ENCODE measurements around the gene GPX7.
"Not testable (repeated sequence)": the region's sequence is repeated elsewhere in the genome, so short reads cannot be mapped to it uniquely, and the experiment has no call there.

GPX7 gene

GRCh38 chr1:52601991-52602855, at the start of gene GPX7:
TSS of gene GPX7 (plus strand) at chr1:52602371. CDS start at chr1:52602410, 39 bp downstream.
- DNase-seq = peak; percentile 55

- peak; percentile 76 for DNase-seq
Measured at GRCh38 chr1:52552505-52553361, 49.4 kb upstream of the GPX7 start, which contains the start of gene TUT4. TSS of gene TUT4 (minus strand) at chr1:52553092. CDS start at chr1:52526280, 26,812 bp downstream.

DNA sequence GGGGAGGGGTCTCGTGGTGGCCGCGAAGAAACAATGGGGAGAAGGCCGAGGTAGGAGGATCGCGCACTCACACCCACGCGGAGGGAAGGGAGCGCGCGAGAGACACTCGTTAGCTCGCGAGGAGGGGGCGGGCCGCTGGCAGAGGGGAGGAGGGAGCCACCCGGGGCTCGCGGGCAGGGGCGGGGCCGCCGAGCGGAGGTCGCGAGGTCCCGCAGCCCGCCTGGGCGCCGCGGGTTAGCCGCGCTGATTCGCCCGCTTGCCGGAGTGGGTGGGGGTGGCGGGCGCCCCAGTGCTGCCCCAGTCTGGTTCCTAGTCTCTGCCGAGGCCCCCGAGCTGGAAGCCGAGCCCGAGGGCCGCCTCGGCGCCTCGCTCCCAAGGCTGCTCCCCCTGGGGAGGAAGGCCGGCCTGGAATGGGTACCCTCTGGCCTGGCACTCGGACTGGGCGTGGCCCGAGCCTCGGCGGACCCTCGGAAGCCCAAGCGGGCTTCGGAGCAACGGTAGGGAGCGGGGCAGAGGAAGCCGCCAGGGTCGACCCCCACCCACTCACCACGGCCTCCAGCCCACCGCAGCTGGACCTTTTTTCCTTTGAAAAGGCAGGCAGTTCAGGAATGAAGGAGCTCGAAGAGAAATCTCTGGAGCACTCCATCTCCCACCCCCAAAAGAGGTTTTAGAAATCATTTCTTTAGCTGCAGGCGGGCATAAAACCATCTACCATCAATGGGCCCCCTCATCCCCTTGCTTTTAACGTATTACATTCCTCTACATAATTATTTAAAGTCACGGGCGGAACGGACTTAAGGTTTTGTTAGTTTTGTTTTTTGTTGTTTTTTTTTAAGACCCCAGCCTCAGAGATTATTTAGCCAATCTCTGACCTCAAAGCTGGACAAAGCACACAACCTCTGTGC, 48.6 kb upstream of the GPX7 start:
- peak; percentile 89 for DNase-seq

DNA sequence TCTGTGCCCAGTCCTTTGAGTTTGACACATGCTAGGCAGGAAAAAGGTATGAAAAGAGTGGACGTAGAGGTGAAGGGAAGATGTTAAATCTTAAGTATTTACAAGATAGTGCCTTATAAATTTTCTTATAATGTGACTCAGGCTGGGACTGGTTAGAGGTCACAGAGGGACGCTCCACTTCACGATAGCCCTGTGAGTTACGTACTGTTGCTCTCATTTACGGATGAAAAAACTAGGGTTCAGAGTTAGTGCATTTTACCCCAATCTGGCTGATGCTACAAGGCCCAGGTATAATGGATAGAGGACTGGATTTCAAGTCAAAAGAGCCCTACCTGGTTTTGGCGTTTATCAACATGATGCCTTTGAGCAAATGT, 47.9 kb upstream of the GPX7 start:
- no peak for DNase-seq

DNA sequence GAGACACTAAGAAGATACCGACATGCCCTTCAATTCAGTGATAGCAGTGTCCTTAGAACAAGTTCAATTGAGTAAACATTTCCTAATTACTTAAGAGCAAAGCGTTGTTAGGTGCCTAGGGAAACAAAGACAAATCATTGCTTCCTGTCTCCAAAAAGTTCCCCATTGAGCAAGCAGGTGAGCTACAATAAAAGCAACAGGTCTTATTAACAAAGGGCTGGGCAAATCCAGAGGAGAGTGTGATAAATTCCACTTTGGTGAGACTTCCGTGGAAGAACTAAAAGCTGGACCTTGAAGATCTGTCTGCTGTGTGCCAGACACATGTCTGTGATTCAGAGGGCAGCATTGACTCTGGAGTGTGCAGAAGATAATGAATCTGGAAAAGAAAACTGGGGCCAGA, 47.4 kb upstream of the GPX7 start:
- no peak for DNase-seq

DNA sequence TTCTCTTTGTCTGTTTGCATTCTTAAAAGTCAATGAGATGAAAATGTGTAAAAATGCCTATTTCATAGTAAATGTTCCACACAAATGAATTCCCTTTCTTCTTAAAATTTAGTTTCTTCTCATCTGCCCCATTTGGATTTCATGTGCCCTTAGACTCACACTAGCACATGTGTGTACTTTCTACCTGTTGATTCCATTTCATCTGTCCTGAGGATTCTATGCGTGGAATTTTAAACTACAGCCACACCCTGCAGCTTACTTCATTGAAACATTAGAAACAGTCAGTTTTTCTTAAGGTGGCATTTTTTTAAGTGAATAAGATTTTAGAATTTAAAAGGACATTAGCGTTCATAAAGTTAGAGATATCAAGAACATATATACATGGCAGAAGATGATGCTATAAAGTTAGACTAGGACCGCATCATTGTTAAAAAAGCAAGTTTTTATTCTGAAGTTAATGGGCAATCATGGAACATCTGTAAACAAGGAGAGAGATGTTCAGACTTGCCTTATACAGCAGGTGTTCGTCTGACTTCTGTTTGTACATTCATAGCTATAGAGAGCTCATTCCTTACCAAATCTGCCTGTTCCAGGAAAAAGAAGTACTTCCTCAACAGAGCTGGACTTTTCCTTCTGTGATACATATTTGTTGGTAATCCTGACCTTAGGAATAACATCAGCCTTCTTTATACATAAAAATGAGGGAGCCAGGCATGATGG, 45.4 kb upstream of the GPX7 start:
- DNase-seq = no peak

GRCh38 chr1:52558941-52559340, 43.2 kb upstream of the GPX7 start:
- DNase-seq = no peak

GRCh38 chr1:52559875-52560274, 42.3 kb upstream of the GPX7 start:
- no peak for DNase-seq

DNA sequence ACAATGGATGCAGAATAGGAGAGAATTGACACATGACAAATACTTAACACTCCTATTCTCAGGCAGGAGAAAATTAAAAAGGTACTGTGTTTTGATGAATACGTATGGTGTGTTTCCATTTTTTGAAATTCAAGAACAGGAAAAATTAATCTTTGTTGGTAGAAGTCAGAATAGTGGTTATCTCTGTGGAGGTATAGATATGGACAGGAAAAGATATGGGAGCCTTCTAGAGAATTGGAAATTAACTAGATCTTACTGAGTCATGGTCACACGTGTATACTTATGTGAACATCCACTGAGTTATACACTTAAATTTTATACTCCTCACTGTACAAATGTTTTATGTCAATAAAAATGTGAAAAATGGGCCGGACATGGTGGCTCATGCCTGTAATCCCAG, 39.4 kb upstream of the GPX7 start:
- DNase-seq = no peak

DNA sequence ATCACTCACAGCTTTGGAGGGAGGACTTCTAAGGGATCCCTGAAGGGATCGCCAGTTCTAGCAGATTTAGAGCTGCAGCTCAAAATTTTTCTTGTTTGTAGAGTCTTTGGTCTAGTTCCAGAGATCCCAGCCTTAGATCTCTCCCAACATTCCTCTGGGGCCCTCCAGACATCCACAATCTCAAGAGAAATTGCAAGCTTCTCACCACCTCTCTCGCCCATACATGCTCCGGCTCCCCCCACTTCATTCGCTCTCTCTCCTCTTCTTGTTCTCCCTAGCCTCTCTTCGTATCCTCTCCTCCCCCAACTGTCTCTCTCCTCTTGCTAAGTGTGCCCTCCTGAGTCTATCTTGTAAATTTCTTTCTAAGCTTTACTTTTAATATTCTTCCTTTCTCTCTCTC, 34.2 kb upstream of the GPX7 start:
- no peak for DNase-seq

DNA sequence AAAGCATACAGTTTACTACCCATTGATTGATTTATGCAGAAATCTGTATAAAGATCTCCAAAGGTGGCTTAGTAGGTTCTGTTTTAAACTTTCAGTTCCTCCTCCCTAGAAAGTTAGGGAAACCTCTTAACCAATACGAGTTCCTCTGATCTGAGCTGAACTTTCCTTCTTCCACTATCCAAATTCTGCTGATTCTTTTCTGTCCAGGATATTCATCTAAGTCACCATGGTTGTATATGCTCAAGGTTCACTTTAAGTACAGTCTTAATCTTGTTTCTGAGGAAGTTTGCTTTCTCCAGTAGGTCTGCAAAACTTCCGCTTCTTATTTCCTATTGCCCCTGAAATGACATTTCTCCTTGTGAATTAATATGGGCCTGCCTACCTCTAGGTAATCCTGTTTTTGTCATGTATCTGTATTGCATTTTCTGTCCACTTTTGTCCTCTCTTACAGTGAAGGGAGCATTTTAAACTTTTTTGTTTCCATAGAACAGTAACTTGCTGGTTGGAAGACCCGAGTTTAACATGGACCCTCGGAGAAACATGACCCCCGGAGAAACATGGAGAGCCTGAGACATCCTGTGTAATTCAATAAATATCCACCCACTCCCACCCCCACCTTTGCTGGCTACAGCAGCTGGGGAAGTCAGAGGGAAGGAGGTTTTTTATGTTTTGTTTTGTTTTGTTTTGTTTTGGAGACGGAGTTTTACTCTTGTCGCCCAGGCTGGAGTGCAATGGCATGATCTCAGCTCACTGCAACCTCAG, 32.5 kb upstream of the GPX7 start:
- no peak for DNase-seq

DNA sequence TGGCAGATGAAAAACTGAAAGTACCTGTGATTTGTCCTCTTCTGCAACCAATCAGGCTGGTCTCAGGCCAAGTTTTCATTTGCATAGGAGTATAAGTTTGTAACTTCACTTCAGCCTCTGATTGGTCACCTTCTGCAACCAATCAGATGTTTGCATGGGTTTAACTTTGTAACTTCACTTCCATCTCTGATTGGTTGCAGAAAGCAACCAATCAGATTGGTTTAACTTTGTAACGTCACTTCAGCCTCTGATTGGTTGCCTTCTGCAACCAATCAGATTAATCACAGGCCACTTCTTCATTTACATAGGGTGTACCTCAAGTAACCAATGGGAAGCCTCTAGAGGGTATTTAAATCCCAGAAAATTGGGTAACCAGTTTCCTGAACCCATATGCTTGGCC, 30.4 kb upstream of the GPX7 start:
- DNase-seq = no peak

DNA sequence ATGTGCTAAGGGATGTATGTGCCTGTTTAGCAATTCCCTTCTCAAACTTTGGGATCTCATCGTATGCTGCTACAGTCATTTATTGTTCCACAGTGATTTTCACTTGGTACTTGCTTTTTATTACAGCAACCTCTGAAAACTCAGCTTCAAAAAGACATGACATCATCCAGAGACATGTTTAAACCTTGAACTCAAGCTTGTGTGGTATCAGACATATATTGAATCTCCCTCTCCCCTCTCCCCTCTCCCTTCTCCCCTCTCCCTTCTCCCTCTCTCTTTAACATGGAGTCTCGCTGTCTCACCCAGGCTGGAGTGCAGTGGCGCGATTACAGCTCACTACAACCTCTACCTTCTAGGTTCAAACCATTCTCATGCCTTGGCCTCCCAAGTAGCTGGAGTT, 29.8 kb upstream of the GPX7 start:
- DNase-seq = no peak

GRCh38 chr1:52574594-52574993, 27.6 kb upstream of the GPX7 start:
- DNase-seq = no peak

GRCh38 chr1:52576074-52576473, 26.1 kb upstream of the GPX7 start:
- no peak for DNase-seq

GRCh38 chr1:52578066-52578465, 24.1 kb upstream of the GPX7 start:
- not testable (repeated sequence) for DNase-seq

DNA sequence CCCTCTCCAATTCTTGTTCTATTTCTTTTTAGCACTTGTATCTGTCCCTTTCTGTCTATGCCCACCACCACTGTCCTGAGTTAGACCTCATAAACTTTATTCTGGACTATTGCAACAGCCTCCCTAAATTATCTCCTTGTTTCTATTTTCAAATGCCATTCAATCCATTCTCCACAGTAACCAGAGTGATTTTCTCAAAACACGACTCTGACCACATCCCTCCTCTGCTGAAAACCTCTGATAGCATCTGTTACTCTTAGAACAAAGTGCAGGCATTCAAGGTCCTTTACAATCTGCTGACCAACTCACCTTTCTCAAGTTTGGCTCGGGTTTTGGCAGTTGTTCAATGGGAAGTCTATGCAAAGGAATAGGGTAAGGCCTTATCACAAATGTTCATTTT, 22.8 kb upstream of the GPX7 start:
- DNase-seq = no peak

- no peak for DNase-seq
Measured at GRCh38 chr1:52580283-52580682, 21.9 kb upstream of the GPX7 start.

- no peak for DNase-seq
Measured at GRCh38 chr1:52582116-52582696, 20.0 kb upstream of the GPX7 start.

GRCh38 chr1:52585474-52585873, 16.7 kb upstream of the GPX7 start:
- no peak for DNase-seq

GRCh38 chr1:52588027-52588426, 14.1 kb upstream of the GPX7 start:
- DNase-seq = no peak
